22Rv1 (cell line): ENCODE data around the gene RAN.

Source experiments
- ZFX ChIP-seq: fragments of 450-650 bp; IDR thresholded peaks from 2 replicates; pipeline ENCODE4 v1.6.1; 2017; ENCODE audit warnings: antibody characterized with exemption, borderline replicate concordance
- TF ChIP-seq, protein P1 (sequence below): fragments of 450-650 bp; IDR thresholded peaks from 2 replicates; pipeline ENCODE4 v1.5.1; 2017; ENCODE audit warnings: mild to moderate bottlenecking

- TF ChIP-seq, protein P1, sequence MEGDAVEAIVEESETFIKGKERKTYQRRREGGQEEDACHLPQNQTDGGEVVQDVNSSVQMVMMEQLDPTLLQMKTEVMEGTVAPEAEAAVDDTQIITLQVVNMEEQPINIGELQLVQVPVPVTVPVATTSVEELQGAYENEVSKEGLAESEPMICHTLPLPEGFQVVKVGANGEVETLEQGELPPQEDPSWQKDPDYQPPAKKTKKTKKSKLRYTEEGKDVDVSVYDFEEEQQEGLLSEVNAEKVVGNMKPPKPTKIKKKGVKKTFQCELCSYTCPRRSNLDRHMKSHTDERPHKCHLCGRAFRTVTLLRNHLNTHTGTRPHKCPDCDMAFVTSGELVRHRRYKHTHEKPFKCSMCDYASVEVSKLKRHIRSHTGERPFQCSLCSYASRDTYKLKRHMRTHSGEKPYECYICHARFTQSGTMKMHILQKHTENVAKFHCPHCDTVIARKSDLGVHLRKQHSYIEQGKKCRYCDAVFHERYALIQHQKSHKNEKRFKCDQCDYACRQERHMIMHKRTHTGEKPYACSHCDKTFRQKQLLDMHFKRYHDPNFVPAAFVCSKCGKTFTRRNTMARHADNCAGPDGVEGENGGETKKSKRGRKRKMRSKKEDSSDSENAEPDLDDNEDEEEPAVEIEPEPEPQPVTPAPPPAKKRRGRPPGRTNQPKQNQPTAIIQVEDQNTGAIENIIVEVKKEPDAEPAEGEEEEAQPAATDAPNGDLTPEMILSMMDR = no peak
- TF ChIP-seq ZFX = no peak
Observed at GRCh38 chr12:130863298-130863697, 8.6 kb upstream of the RAN start.
